Activated CD8-positive, alpha-beta memory T cell treated with anti-CD3 and anti-CD28 coated beads, Interleukin-2, amount 10 ng/mL, durations not matched to agents 7 days and 5 days (primary cell): ENCODE measurements around the gene KIAA1958. TPM values are rescaled to one million over a fixed set of nuclear protein-coding genes. Genes with fewer than 3 reads are reported as not detected.
"Not testable (repeated sequence)": the region's sequence is repeated elsewhere in the genome, so short reads cannot be mapped to it uniquely, and the experiment has no call there.

Experiments
- ATAC-seq: fragments of 150-1000 bp; cut with Tn5 transposase; one replicate; pipeline ENCODE4 v1.10.0; 2021; ENCODE audit warnings: moderate library complexity
- CTCF ChIA-PET: fragments of 350-600 bp; sonication (Branson Sonifier 250); formaldehyde crosslinking; loops from one replicate; lab custom pipeline; 2021; ENCODE audit warnings: antibody characterized with exemption; lab: Charles Lee
- DNase-seq: peaks from one replicate; pipeline ENCODE4 v3.0.0-alpha.2; 2020
- H3K27ac Mint-ChIP-seq: one replicate; pipeline ENCODE4 v1.8.0; 2021; ENCODE audit warnings: mild to moderate bottlenecking, mixed read lengths
- H3K27me3 Mint-ChIP-seq: one replicate; pipeline ENCODE4 v1.8.0; 2021; ENCODE audit warnings: mixed read lengths
- H3K36me3 Mint-ChIP-seq: one replicate; pipeline ENCODE4 v1.8.0; 2021; ENCODE audit warnings: mild to moderate bottlenecking, mixed read lengths
- H3K4me1 Mint-ChIP-seq: one replicate; pipeline ENCODE4 v1.8.0; 2021; ENCODE audit warnings: mixed read lengths
- H3K4me3 Mint-ChIP-seq: one replicate; pipeline ENCODE4 v1.8.0; 2021; ENCODE audit warnings: mild to moderate bottlenecking, moderate library complexity, mixed read lengths
- H3K9me3 Mint-ChIP-seq: one replicate; pipeline ENCODE4 v1.8.0; 2022; ENCODE audit warnings: low read depth, mixed read lengths
- total RNA-seq, 2 experiments: library from RNA; stranded (reverse); gene quantifications; one replicate each; pipeline ENCODE4 v1.2.3, GENCODE V29; 2021

The KIAA1958 gene
- total RNA-seq, 2 experiments from 2014 or later = 7.1 to 11.6 TPM

DNA sequence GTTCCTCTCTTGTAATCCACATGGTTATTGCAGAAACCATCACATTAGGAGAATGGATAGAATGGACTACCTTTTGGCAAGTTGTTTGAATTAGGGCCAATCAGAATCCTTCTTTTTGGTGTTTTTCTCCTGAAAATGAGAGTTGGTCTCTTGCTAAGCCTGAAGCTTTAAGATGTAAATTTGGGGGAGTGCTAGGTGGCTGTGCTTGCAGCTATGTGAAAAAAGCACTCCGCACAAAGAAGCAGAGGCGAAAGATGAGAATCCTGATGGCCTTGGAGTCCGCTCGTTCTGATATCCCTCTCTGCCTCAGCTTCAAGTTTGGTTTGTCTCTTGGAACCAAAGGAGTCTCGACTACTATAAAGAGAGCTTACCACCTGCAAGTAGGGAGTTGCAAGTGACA, 167.7 kb downstream of the KIAA1958 start:
- ATAC-seq (no peak), DNase-seq (no peak)
- Mint-ChIP-seq H3K27ac (no peak overlapping the region), H3K4me1 (no peaks in the 10 kb centered on the region), H3K9me3 (no peaks in the 10 kb centered on the region), H3K4me3 (no peak overlapping the region), H3K27me3 (no peaks in the 10 kb centered on the region), H3K36me3 (peaks cover 3% of the 10 kb centered on the region)
- CTCF ChIA-PET = no interaction called here

DNA sequence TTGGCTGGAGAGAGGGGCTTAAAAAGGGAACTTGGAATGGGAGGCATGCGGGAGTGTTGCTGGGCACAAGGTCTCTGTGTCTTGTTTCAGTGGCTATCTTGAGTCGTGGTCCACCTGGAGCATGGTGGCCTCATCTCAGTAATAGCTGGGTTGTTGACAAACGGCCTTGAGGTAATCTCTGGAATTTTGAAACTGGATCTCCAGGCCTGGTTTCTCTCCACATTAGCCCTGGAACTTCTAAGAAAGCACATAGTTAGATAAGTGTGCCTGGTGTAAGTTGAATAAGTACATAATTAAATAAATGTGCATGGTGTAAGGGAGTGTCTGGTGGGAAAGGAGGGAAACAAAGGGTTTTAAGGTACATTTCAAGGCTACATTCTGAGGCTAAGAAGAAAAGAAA, 169.0 kb downstream of the KIAA1958 start:
- no peaks in the 10 kb centered on the region for H3K27me3 Mint-ChIP-seq
- DNase-seq (no peak), ATAC-seq (no peak)
- no peak overlapping the region for H3K27ac Mint-ChIP-seq
- H3K4me3 Mint-ChIP-seq = no peak overlapping the region
- H3K9me3 Mint-ChIP-seq = no peaks in the 10 kb centered on the region
- CTCF ChIA-PET = no interaction called here
- H3K4me1 Mint-ChIP-seq = no peaks in the 10 kb centered on the region
- no peaks in the 10 kb centered on the region for H3K36me3 Mint-ChIP-seq

DNA sequence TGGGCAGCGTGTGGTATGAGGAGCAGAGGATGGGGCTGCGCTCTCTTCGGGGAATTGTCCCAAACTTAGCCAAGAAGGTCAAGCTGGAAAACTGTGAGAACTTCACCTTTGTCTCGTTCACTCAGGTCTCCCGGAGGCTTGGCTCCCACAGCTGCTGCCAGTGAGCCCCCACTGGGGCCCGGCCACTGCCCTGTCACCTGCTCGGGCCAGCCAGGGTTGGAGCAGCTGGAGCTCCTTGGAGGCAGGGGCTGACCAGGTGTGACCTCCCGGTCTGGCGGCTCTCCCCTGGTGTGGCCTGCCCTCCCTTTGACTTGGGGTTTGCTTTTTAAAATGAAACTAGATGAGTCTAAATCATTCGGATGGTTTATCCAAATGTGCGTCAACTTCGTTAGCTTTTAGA, 173.3 kb downstream of the KIAA1958 start:
- no peak for ATAC-seq
- H3K9me3 Mint-ChIP-seq = no peaks in the 10 kb centered on the region
- no peak overlapping the region for H3K27ac Mint-ChIP-seq
- H3K36me3 Mint-ChIP-seq = no peaks in the 10 kb centered on the region
- no peaks in the 10 kb centered on the region for H3K4me1 Mint-ChIP-seq
- no peaks in the 10 kb centered on the region for H3K27me3 Mint-ChIP-seq
- DNase-seq = no peak
- CTCF ChIA-PET = no interaction called here
- no peak overlapping the region for H3K4me3 Mint-ChIP-seq

DNA sequence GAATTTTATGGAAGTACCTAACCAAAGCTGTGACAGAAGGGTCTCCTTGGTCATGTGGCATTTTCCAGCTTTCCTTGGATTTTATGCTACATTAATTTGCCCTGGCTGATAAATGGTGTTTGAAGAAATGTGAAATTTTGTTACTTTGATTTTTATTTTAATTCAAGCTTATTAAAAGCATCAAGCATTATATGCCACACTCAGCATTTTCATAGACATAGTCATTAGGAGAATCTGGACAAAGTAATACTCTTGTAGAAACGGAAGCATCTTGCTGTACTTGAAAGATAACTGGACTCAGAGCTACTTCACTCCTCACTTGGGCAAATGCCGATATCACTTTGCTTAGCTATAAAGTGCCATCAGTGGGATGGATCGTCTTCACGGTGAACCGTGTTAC, 177.1 kb downstream of the KIAA1958 start:
- H3K9me3 Mint-ChIP-seq = no peaks in the 10 kb centered on the region
- H3K4me1 Mint-ChIP-seq = no peaks in the 10 kb centered on the region
- no peak overlapping the region for H3K27ac Mint-ChIP-seq
- H3K4me3 Mint-ChIP-seq = no peak overlapping the region
- H3K36me3 Mint-ChIP-seq = no peaks in the 10 kb centered on the region
- no peak for ATAC-seq
- no peaks in the 10 kb centered on the region for H3K27me3 Mint-ChIP-seq
- CTCF ChIA-PET = no interaction called here
- DNase-seq = no peak

DNA sequence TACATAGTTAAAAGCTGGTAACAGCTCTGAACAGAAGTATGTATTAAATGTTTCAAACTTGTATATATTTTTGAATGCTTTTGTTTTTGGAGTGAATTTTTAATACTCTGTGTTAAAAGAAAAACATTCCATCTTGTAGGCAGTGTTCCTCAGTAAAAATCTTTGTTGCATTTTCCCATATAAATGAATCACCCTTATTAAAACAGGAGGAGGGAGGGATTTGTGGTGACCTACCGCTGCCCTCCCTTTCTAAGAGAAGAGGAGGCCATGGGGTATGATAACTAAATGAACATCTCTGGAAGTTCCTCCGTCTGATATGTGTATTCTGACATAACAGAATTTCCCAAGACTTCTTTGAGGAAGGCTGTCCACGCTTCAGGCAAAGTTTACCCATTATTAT, 177.9 kb downstream of the KIAA1958 start:
- CTCF ChIA-PET = interaction anchor here (0.6 kb wide), 1 partner anchor 15 kb away, joined by 3 read pairs; no protein-coding TSS in a partner anchor
- no peaks in the 10 kb centered on the region for H3K9me3 Mint-ChIP-seq
- DNase-seq = no peak
- H3K27me3 Mint-ChIP-seq = no peaks in the 10 kb centered on the region
- no peaks in the 10 kb centered on the region for H3K4me1 Mint-ChIP-seq
- H3K27ac Mint-ChIP-seq = no peak overlapping the region
- no peak for ATAC-seq
- no peak overlapping the region for H3K4me3 Mint-ChIP-seq
- no peaks in the 10 kb centered on the region for H3K36me3 Mint-ChIP-seq

DNA sequence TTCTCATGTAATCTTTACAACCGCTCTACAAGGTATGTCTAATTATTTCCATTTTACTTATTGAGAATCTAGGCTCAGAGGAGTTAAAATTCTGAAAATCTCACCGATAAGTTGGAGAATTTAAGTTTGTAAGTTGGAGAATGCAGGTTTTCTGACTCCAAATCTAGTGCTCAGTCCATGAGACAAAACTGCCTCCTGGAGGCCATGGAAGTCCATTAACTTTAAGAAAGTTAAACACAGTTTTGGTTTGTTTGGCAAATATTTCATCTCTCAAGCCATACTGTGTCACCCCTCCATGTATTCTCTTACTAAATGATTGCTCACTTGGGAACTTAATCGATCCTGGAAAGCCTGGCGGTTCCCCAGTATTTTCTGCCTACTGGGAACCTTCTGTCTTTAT, 178.7 kb downstream of the KIAA1958 start:
- Mint-ChIP-seq H3K4me3 (no peak overlapping the region), H3K4me1 (no peaks in the 10 kb centered on the region), H3K9me3 (no peaks in the 10 kb centered on the region), H3K27ac (no peak overlapping the region), H3K27me3 (no peaks in the 10 kb centered on the region), H3K36me3 (no peaks in the 10 kb centered on the region)
- CTCF ChIA-PET = no interaction called here
- ATAC-seq = no peak
- no peak for DNase-seq

DNA sequence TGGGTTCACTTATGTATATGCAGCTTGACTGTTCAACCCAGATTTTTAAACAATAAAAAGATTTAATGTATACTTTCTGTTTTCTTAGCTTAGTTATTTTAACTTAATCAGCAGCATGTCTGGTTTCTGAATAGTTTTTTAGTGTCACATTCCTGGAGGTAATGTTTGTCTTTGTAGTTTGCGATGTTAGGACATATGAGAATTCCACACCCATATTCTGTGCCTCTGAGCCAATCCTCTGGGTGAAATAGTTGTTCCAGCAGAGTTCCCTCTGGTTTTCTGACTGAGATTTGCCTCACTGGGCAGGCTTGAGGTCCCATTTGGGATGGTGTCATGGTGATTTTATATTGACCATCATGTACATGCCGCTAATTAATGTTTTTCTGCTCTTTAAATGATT, 182.7 kb downstream of the KIAA1958 start:
- Mint-ChIP-seq H3K4me1 (no peaks in the 10 kb centered on the region), H3K9me3 (no peaks in the 10 kb centered on the region), H3K36me3 (no peaks in the 10 kb centered on the region), H3K27me3 (peaks cover 4% of the 10 kb centered on the region), H3K27ac (no peak overlapping the region), H3K4me3 (no peak overlapping the region)
- no peak for DNase-seq
- ATAC-seq = no peak
- CTCF ChIA-PET = no interaction called here

DNA sequence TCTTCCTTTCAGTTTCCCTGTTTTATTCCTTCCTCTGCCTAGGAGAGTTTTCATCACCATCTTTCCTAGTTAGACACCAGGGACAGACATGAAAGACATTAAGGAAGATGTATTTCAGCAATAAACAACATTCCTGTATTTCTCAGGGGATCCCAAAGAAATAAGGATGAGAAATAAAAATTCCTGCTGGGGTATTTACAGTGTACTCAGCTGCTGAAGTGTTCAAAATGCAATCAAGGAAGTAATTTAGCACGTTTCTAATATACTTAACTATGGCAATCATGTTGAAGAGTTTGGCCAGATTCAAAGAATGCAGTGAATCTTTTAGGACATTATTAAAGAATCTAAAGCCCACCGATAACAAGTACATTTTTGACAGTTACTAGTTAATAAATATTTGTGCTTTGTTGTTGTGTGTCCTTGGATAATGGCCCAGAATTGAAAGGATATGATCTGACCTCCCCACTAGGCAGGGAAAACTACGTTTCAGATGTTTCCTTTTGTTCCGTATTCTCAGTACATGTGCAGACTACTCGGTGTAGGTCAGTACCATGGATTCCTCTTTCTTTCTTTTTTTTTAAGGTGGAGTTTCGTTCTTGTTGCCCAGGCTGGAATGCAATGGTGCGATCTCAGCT, 184.5 kb downstream of the KIAA1958 start:
- Mint-ChIP-seq H3K36me3 (no peaks in the 10 kb centered on the region), H3K27me3 (peaks cover 4% of the 10 kb centered on the region), H3K27ac (no peak overlapping the region), H3K4me3 (no peak overlapping the region), H3K4me1 (no peaks in the 10 kb centered on the region), H3K9me3 (no peaks in the 10 kb centered on the region)
- ATAC-seq = no peak
- no peak for DNase-seq
- CTCF ChIA-PET = no interaction called here

DNA sequence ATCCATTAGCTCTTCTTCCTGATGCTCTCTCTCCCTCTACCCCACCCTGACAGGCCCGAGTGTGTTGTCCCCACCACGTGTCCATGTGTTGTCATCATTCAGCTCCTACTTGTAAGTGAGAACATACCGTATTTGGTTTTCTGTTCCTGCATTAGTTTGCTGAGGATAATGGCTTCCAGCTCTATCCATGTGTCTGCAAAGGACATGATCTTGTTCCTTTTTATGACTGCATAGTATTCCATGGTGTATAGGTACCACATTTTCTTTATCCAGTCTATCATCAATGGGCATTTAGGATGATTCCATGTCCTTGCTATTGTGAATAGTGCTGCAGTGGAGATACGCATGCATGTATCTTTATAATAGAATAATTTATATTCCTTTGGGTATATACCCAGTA, 186.6 kb downstream of the KIAA1958 start:
- CTCF ChIA-PET, H3K27ac Mint-ChIP-seq, H3K9me3 Mint-ChIP-seq, H3K4me3 Mint-ChIP-seq, DNase-seq, H3K27me3 Mint-ChIP-seq, H3K4me1 Mint-ChIP-seq, H3K36me3 Mint-ChIP-seq, ATAC-seq: not testable (repeated sequence)

DNA sequence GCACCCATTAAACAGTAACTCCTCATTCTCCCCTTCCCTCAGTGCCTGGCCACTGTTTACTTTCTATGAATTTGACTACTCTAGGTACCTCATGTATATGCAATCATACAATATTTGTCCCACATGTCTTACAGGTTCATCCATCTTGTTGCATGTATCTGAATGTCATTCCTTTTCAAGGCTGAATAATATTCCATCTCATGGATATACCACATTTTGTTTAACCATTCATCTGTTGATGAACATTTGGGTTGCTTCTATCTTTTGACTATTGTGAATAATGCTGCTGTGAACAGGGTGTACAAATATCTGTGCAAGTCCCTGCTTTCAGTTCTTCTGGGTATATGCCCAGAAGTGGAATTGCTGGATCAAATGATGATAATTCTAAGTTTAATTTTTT, 190.4 kb downstream of the KIAA1958 start:
- DNase-seq = no peak
- H3K9me3 Mint-ChIP-seq = peaks cover 9% of the 10 kb centered on the region
- CTCF ChIA-PET = no interaction called here
- H3K27me3 Mint-ChIP-seq = peaks cover 4% of the 10 kb centered on the region
- H3K27ac Mint-ChIP-seq = no peak overlapping the region
- H3K4me1 Mint-ChIP-seq = no peaks in the 10 kb centered on the region
- no peak overlapping the region for H3K4me3 Mint-ChIP-seq
- H3K36me3 Mint-ChIP-seq = peaks cover 2% of the 10 kb centered on the region
- no peak for ATAC-seq

DNA sequence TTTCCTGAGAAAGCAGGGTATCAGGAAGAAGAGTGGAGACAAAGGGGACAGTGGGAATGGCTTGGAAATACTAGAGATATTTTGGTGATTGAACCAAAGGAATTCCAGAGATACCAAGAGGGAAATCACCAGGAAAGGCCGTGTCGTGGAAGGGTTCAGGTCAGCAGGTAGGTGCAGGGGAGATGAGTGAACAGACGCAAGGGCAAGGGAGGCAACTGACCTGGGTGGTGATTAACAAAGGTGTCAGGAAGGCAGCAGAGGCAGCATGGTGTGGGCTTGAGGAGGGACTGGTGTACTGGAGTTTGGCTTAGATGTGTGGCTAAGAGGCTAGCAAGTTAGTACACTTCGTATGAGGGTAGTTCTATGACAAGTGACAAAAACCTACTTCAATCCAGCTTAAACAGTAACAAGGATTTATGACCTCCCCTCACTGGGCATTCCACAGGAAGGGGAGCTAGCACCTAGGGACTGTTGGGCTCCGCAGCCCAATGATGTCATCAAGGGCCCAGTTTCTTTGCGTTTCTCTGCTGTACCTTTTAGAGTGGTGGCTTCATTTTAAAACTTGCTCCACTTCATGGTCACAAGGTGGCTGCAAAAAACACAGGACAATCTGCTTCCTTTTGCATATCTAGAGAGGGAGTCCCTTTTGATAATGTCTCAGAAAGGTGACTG, 194.2 kb downstream of the KIAA1958 start:
- Mint-ChIP-seq H3K9me3 (peaks cover 11% of the 10 kb centered on the region), H3K36me3 (peaks cover 10% of the 10 kb centered on the region), H3K4me1 (peaks cover 4% of the 10 kb centered on the region), H3K27ac (no peak overlapping the region), H3K4me3 (no peak overlapping the region), H3K27me3 (no peaks in the 10 kb centered on the region)
- ATAC-seq = no peak
- CTCF ChIA-PET = no interaction called here
- no peak for DNase-seq

DNA sequence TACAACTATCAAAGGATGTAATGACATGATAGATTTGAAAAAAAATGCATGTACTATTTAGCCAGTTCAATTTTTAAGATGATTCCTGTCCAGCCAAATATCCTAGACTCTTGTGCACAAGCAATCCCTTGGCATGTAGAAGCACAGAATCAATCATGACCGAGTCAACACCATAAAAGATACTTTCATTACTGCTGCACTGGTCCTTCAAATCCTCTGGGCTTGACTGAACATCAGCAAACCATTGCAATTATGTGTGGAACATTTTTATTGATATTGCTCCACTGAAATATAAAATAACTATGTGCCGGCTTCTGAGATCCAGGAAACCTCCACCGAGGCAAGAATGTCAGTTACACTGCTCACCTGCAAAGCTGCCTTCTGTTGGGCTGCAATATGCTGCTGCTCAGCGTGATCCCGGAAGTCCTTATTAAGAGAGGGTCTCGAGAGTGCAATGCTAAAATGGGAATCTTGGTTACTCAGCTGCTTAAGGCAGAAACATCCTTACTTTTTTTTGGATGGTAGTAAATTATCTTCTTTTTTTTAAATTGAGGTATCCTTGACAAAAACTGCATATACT, 202.6 kb downstream of the KIAA1958 start:
- Mint-ChIP-seq H3K36me3 (peaks cover 44% of the 10 kb centered on the region), H3K27ac (no peak overlapping the region), H3K4me3 (no peak overlapping the region), H3K9me3 (no peaks in the 10 kb centered on the region), H3K27me3 (no peaks in the 10 kb centered on the region), H3K4me1 (peaks cover 9% of the 10 kb centered on the region)
- DNase-seq = no peak
- no peak for ATAC-seq
- CTCF ChIA-PET = no interaction called here

DNA sequence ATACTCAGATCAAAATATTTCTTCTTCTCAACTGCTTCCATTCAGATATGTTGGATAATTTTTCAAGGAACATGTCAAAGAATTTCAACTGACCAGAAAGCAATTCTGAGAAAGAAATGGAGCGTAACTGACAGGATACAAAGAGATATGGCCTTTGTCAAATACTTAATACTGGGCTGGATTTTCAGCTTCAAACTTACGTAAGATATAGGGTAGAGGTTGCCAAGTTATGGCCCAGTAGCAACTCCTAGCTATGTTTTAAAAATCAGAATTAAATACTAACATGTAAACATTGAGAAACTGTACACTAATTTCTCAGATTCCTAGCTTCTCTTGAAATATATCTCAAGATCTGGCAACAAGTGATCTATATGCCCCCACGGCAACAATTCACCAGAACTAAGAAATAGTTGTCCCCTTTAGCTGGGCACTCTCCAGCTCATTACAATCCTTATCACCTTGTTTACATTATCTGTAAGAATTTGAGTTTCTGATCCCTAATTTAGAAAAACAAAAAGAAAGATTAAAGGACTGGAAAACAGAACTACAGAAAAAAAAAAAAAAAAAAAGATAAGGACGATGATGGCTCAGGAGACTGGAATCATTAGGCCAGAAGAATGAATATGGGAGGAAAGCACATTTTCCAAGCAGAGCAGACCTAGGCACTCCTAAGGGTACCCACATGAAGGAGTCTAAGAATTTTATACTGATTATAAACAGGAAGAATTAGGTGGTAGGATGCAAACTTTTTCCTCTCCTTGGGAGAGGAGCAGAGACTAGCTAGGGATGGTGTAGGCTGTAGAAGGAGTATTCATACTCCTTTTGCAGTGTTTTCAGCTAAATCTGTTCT, 208.3 kb downstream of the KIAA1958 start:
- Mint-ChIP-seq H3K4me1 (peaks cover 18% of the 10 kb centered on the region), H3K9me3 (no peaks in the 10 kb centered on the region), H3K27ac (no peak overlapping the region), H3K4me3 (no peak overlapping the region), H3K36me3 (peaks cover 38% of the 10 kb centered on the region), H3K27me3 (no peaks in the 10 kb centered on the region)
- CTCF ChIA-PET = no interaction called here
- ATAC-seq (no peak), DNase-seq (no peak)
